Nucleus accumbens (tissue), 56 donors: Measurements from ENCODE around the gene C12orf60.

Source experiments
- DNase-seq, 56 donors: peaks; one replicate each; lab custom pipeline; 2025; lab: John Stamatoyannopoulos, UW

Gene C12orf60

GRCh38 chr12:14775636-14775980 lies 27.9 kb upstream of the C12orf60 start:
- no peak for DNase-seq

- no peak for DNase-seq
Observed at GRCh38 chr12:14776236-14776961, 27.1 kb upstream of the C12orf60 start.

- no peak for DNase-seq
Observed at GRCh38 chr12:14777271-14777670, 26.2 kb upstream of the C12orf60 start.

GRCh38 chr12:14779834-14780233 lies 23.6 kb upstream of the C12orf60 start:
- no peak for DNase-seq

- DNase-seq, result no peak
Observed at GRCh38 chr12:14780859-14781258, 22.6 kb upstream of the C12orf60 start.

- no peak for DNase-seq
Observed at GRCh38 chr12:14781563-14781962, 21.9 kb upstream of the C12orf60 start.

GRCh38 chr12:14782756-14783155 lies 20.7 kb upstream of the C12orf60 start:
- DNase-seq, result no peak

GRCh38 chr12:14784471-14784870 lies 19.0 kb upstream of the C12orf60 start:
- no peak for DNase-seq

GRCh38 chr12:14785568-14785967 lies 17.9 kb upstream of the C12orf60 start:
- DNase-seq, result no peak

GRCh38 chr12:14795028-14795448 lies 8.4 kb upstream of the C12orf60 start:
- no peak for DNase-seq

- no peak for DNase-seq
Observed at GRCh38 chr12:14802247-14802646, 1.2 kb upstream of the C12orf60 start.

- DNase-seq, result no peak
Observed at GRCh38 chr12:14802721-14803010, 804 bp upstream of the C12orf60 start.

GRCh38 chr12:14803830-14804160 lies 325 bp downstream of the C12orf60 start:
- no peak for DNase-seq

GRCh38 chr12:14810167-14810952 lies 6.9 kb downstream of the C12orf60 start:
- DNase-seq, result no peak

- no peak for DNase-seq
Observed at GRCh38 chr12:14810953-14811483, 7.5 kb downstream of the C12orf60 start.

- DNase-seq, result no peak
Observed at GRCh38 chr12:14811486-14811885, 8.0 kb downstream of the C12orf60 start.

- no peak for DNase-seq
Observed at GRCh38 chr12:14814014-14814413, 10.5 kb downstream of the C12orf60 start, which contains the start of gene SMCO3. SMCO3 (minus strand) TSS chr12:14814182; CDS start chr12:14806680, 7,502 bp downstream.

GRCh38 chr12:14824012-14824634 lies 20.7 kb downstream of the C12orf60 start:
- no peak for DNase-seq

GRCh38 chr12:14825256-14825655 lies 21.8 kb downstream of the C12orf60 start:
- no peak for DNase-seq

- no peak for DNase-seq
Observed at GRCh38 chr12:14826491-14826890, 23.0 kb downstream of the C12orf60 start.

GRCh38 chr12:14827043-14827442 lies 23.6 kb downstream of the C12orf60 start:
- no peak for DNase-seq

- DNase-seq, result peak in 6 of 56 donors; percentile 1 to 6 (median 2)
Observed at GRCh38 chr12:14828892-14829291, 25.4 kb downstream of the C12orf60 start.
